ENCODE results near the gene PLD2.

The PLD2 gene

GRCh38 chr17:4858068-4858881, 51.3 kb downstream of the PLD2 start:
- DNase-seq (ENCODE audit: extremely low spot score): no peak
- TF ChIP-seq CTCF (IDR thresholded peaks at IDR 0.05; ENCODE audit: control extremely low read depth, extremely low read depth, low read depth, missing control alignments): no peak
- CTCF ChIA-PET: interaction anchor here (0.7 to 2.0 kb wide), 8 partner anchors 9 to 682 kb away, joined by 3 to 5 read pairs (median 4); partner anchors contain the start of gene ARRB2
- POLR2A ChIA-PET: interaction anchor here (1.0 kb wide), 1 partner anchor 11 kb away, joined by 5 read pairs; no protein-coding TSS in a partner anchor

GRCh38 chr17:4858882-4859260, 51.9 kb downstream of the PLD2 start:
- DNase-seq (ENCODE audit: extremely low spot score): no peak
- ChIA-PET CTCF (interaction anchor here (0.7 kb wide), 1 partner anchor 9 kb away, joined by 3 read pairs; no protein-coding TSS in a partner anchor), POLR2A (no interaction called here)
- no peak for TF ChIP-seq CTCF (IDR thresholded peaks at IDR 0.05; ENCODE audit: control extremely low read depth, extremely low read depth, low read depth, missing control alignments)

- no peak for DNase-seq (ENCODE audit: extremely low spot score)
- CTCF ChIA-PET: interaction anchor here (1.2 to 2.1 kb wide), 4 partner anchors 8 to 29 kb away, joined by 3 to 8 read pairs (median 4); no protein-coding TSS in a partner anchor
- POLR2A ChIA-PET: no interaction called here
- TF ChIP-seq CTCF (IDR thresholded peaks at IDR 0.05; ENCODE audit: control extremely low read depth, extremely low read depth, low read depth, missing control alignments): no peak
Measured at GRCh38 chr17:4859816-4860625, 53.1 kb downstream of the PLD2 start.

- POLR2A ChIA-PET: no interaction called here
- CTCF ChIA-PET: interaction anchor here (1.2 to 2.1 kb wide), 4 partner anchors 8 to 29 kb away, joined by 3 to 8 read pairs (median 4); no protein-coding TSS in a partner anchor
- DNase-seq (ENCODE audit: extremely low spot score): no peak
Measured at GRCh38 chr17:4860651-4861050, 53.7 kb downstream of the PLD2 start.

GRCh38 chr17:4861052-4861451, 54.1 kb downstream of the PLD2 start:
- no peak for DNase-seq (ENCODE audit: extremely low spot score)
- POLR2A ChIA-PET: no interaction called here
- CTCF ChIA-PET: interaction anchor here (1.2 to 2.1 kb wide), 5 partner anchors 9 to 28 kb away, joined by 3 to 8 read pairs (median 5); no protein-coding TSS in a partner anchor
- TF ChIP-seq CTCF (IDR thresholded peaks at IDR 0.05; ENCODE audit: control extremely low read depth, extremely low read depth, low read depth, missing control alignments): no peak

More at GRCh38 chr17:4860651-4861050, 53.7 kb downstream of the PLD2 start:
- no peak for TF ChIP-seq CTCF (IDR thresholded peaks at IDR 0.05; ENCODE audit: control extremely low read depth, extremely low read depth, low read depth, missing control alignments)

GRCh38 chr17:4862720-4863119, 55.8 kb downstream of the PLD2 start:
- TF ChIP-seq CTCF (IDR thresholded peaks at IDR 0.05; ENCODE audit: control extremely low read depth, extremely low read depth, low read depth, missing control alignments): no peak
- ChIA-PET CTCF (interaction anchor here (0.9 kb wide), 1 partner anchor 296 kb away, joined by 3 read pairs; no protein-coding TSS in a partner anchor), POLR2A (no interaction called here)
- no peak for DNase-seq (ENCODE audit: extremely low spot score)

All from GM10248 (cell line).